Urothelium cell line (cell line): Measurements from ENCODE around the gene CCSER2.
A peak's percentile ranks its signal among the peaks of the same experiment; 100 is the strongest.
"Not testable (repeated sequence)": the region's sequence is repeated elsewhere in the genome, so short reads cannot be mapped to it uniquely, and the experiment has no call there.

ENCODE experiments used
- DNase-seq: peaks from one replicate; pipeline ENCODE4 v3.0.0; 2011; ENCODE audit warnings: low spot score, mixed read lengths
- FAIRE-seq: peaks from 2 replicates; lab custom pipeline; 2011; peaks lifted over from hg19 to GRCh38; lab: Jason Lieb, UNC

The CCSER2 gene

DNA sequence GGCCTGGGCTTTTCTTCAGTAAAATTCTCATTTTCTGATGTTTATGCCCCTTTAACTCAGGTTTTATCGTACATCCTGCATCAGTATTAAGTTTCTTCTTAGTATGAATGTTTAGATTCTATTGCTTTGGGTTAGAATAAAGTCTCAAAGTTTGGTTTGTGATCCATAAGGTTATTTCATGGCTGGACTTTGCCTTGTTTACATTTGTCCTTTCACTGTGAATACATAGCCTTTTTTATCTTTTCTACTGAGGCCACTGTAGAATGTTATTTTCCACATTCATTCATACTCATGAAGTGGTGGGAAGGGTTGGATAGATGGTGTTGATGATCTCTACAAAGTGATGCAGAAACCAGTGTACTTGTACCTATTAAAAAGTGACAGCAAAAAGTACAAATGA is 59.8 kb downstream of the CCSER2 start:
- FAIRE-seq: no peak

DNA sequence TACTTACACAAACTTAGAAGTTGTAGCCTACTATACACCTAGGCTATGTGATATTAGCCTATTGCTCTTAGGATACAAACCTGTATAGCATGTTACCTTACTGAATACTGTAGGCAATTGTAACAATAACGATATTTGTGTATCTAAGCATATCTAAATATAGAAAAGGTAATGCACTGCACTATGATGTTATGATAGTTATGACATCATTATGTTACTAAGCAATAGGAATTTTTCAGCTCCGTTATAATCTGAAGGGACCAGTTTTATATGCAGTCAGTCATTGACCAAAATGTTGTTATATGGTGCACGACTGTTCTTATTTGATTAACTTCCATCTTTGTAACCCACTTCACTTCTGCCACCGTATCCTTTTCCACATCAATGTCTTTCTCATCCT is 62.0 kb downstream of the CCSER2 start:
- no peak for DNase-seq
- FAIRE-seq: no peak

More for the DNA sequence above, 59.8 kb downstream of the CCSER2 start:
- DNase-seq: no peak

DNA sequence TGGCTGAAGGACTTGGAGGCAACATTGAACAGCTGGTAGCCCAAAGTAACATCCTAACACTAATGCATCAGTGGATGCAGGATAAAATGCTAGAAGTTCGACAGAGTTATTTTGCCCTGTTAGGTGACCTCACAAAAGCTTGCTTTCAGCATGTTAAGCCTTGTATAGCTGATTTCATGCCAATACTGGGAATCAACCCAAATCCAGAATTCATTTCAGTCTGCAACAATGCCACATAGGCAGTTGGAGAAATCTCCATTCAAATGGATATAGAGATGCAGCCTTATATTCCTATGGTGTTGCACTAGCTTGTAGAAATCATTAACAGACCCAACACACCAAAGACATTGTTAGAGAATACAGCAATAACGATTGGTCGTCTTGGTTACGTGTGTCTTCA is 62.9 kb downstream of the CCSER2 start:
- no peak for DNase-seq

DNA sequence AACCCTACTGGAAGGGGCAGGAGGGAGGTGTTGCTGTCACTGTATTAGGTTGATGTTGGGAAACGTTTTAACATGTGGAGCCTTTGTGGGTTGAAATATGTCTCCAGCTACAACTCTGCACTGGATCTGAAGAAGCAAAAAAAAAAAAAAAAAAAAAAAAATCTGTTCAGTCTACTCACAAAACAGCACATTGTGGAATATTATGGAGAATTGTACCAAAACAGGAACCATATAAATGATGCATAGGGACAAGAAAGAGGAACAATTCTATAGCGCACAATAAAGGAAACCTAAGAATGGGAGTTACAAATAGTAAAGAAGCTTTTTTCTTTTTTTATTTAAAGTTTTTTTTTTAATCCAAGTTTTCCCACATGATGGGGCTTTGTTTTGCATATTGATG is 63.8 kb downstream of the CCSER2 start:
- DNase-seq: no peak
- FAIRE-seq: no peak

More for the DNA sequence above, 62.9 kb downstream of the CCSER2 start:
- peak; percentile 48 for FAIRE-seq

DNA sequence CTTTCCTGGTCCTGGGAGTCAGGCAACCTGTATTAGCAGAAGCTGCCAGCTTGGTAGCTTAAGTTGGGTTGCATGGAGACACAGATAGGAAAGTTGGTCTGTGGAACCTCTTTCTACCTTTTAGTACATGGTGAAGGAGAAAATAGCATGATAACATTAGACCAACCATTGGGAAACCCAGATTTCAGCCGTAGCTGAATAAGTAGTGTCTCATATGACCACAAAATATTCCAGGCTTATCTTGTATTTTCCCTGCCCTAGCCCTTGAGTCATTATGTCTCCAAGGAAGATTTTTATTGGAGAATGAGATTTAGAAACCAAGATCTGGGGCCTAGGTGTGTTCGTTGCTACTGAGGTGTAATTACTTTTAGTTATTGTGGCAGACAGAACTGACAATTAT is 67.2 kb downstream of the CCSER2 start:
- DNase-seq: no peak
- FAIRE-seq: no peak

DNA sequence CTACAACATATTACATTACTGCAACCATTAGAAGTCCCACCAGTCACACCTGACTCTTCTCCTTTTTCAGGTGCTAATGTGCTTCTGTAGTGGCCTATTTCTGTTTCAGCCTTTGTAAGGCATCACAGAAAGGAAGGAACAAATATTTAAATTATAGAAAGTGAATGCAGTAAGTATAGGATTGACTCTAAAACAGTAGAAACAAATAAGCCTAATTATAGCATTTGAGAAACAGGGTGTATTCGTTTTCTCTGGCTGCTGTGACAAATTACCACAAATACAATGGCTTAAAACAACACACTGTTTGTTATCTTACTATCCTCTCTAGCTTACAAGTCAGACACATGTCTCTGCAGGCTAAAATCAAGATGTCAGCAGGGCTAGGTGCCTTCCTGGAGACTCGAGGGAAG is 69.4 kb downstream of the CCSER2 start:
- FAIRE-seq (no peak), DNase-seq (no peak)

DNA sequence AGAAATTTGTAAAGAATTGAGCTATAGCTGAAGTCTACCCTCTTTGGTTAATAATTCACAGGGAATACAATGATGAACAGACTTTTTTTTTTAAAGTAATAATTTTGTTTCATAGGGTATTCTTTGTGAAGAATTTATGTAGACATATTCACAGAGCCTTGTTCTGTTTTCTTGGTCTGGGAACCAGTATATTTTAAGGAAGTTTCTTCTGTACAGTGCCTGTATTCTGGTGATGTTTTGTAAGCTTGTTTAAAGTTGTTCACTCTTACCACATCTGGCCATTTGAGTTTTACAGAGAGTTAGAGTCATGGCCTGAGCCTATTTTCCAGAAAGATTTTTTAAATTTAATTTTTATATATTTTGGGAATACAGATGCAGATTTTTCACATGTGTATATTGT is 70.3 kb downstream of the CCSER2 start:
- no peak for FAIRE-seq
- DNase-seq: no peak

DNA sequence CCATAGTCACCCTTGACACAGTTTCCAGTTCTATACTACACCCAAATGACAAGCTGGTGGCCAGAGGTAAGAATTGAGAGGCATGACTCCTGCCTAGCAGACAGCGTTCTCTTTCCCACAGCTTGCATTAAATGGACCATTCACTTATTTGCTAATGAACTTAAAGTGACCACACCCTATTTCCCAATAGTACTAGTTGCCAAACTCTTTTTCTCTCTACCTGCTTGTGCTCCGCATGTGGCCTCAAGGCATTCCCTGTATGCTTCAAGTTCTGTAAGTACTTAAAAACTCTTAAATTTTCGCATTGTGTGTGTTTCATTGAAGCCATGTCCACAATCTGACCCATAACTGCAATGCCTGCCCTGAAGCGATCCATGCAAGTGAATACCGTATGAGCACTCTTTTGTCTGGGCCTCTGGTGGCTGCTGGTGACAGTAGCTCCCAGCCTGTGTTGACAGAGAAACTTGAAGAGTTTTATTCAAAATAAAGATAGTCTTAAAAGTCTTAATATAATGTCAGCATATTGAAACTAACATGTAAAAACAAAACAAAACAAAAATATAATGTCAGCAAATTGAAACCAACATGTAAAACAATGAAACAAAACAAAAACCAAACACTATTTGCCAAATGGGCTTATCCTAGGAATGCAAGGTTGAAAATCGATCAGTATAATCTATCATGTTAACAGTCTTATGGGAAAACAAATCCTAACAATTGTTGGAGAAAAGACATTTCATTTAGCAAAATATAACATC is 73.6 kb downstream of the CCSER2 start:
- no peak for DNase-seq
- FAIRE-seq: no peak

DNA sequence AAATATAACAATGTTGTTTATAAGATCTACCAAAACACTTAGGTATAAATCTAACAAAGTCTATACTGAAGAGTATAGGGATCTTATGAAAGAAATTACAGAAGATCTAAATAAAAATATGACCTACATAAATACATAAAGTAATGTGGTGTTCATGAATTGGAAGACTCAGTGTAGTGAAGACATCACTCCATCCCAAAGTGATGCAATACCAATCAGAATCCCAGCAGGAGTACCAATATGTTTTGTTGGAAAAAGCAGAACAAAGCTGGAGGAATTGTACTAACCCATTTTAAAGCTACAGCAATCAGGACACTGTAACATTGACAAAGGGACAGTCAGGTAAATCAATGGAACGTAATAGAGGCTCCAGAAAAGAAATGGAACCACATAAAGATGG is 76.4 kb downstream of the CCSER2 start:
- DNase-seq (no peak), FAIRE-seq (no peak)

DNA sequence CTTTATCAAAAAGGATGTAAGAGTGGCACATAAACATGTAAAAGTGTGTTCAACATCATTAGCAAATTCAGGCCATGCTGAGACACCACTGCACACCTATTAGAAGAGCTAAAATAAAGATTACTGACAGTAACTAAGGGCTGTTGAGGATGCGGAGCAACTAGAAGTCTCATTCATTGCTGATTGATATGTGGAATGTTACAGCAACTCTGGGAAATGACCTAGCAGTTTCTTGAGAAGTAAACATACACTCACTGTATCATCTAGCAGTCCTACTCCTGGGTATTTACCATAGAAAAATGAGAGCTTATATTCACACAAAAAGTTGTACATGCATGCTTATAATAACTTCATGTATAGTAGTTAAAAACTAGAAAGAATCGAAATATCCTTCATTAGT is 77.3 kb downstream of the CCSER2 start:
- DNase-seq: no peak
- no peak for FAIRE-seq

DNA sequence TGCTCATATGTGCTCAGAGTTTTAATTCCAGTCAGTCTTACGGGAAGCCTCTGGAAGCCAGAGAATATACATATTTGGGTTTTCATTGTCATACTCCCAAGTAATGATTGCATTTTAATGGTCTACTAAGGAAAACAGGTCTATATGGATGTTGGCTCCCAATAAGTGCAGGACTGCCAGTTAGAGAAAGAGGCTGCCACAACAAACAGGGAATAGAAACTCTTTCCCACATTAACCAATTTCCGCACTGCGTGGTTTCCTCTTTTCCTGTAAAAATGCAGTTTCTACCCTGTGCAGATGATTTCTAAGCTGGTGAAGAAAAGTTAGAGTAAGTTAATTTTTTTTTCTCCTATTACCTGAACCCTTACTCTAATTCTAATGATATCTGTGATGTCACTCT is 78.2 kb downstream of the CCSER2 start:
- no peak for FAIRE-seq
- DNase-seq: no peak

DNA sequence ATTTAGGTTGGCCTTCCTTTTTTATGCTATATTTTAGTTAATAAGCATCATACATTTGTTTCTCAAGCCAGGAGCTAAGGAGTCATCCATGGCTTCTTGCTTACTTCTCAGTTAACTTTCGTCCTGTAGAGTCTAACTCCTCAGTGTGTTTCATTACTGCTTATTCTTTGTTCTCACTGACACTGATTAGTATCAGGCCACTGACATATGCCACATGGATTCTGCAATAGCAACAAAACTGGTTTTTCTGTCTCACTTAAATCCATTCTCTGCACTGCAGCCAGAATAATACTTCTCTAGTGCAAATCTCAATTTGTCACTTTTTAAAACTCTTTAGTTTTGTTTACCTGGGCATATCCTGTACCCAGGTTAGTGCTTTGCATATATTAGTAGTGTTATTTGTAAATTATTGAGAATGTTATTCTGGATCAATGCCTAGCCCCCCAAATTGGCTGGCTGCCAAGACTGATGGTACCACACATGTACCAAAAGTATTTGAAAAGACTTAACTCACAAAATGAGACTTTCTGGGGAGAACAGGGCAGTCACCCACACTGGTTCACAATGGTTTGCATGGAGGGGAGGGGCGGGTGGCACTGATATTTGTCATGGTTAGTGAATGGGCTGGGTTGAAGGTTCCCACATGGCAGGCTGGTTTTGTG is 79.1 kb downstream of the CCSER2 start:
- no peak for FAIRE-seq
- DNase-seq: no peak

DNA sequence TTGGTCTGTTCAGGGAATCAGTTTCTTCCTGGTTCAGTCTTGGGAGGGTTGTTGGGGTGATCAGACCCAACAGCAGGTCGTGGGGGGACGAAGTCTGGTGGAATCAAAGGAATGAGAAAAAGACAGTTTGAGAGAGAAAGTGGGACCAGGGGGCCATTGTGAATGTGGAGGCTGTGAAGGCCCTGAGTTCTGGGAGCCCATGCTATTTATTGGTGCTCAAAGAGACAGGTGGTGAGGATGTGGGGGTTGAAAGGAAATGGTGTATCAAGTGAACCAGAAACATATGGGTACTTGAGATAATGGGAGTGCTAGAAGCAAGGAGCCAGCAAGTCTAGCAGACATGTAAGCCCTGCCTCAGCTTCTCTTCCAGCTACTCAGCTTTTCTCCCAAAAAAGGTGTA is 84.1 kb downstream of the CCSER2 start:
- FAIRE-seq: no peak
- no peak for DNase-seq

DNA sequence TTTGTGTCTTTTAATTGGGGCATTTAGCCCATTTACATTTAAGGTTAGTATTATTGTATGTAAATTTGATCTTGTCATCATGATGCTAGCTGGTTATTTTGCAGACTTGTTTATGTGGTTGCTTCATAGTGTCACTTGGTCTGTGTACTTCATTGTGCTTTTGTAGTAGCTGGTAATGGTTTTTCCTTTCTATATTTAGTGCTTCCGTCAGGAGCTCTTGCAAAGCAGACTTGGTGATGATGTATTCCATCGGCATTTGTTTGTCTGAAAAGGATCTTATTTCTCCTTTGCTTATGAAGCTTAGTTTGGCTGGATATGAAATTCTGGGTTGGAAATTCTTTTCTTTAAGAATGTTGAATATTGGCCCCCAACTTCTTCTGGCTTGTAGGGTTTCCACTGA is 85.7 kb downstream of the CCSER2 start:
- FAIRE-seq, DNase-seq: not testable (repeated sequence)

DNA sequence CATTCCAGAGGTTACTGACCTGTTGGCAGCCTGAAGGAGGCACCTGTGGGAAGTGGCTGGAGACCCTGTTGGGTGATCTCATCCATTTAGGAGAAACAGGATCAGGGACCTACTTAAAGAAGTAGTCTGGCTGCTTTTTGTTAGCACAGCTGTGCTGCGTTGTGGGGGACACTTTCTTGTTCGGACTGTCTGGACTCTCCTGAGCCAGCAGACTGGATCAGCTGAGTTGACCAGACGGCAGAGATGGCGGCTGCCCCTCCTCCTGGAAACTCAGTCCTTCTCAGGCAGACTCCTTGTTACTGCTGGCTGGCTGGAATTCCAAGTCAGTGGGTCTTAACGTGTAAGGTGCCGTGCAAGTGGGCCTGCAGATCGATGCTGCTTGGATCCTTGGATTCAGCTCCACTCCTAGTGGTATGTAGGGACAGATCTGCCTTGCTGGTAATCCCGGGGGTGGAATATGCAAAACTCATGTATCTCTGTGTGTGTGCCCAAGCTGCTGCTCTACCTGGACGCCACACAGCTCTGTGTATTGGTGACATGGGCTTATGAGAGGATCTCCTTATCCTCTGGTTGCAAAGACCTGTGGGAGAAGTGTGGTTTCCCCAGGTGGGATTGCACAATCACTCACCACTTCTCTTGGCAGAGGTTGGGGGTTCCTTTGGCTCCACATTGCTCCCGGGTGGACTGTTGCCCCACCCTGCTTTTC is 87.3 kb downstream of the CCSER2 start:
- FAIRE-seq: no peak
- DNase-seq: no peak

DNA sequence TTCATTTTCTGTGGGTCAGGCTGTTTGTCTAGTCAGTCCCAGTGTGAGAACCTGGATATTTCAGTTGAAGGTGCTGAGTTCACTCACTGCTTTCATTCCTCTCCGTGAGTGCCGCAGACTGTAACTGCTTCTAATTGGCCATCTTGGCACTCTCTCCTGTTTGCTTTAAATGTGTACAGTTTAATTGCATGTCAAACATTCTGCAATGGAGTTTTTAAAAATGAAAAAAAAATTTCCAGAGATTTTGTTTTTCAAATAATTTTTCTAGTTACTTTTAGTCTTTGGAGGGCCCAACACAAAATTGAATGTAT is 87.8 kb downstream of the CCSER2 start:
- no peak for DNase-seq

DNA sequence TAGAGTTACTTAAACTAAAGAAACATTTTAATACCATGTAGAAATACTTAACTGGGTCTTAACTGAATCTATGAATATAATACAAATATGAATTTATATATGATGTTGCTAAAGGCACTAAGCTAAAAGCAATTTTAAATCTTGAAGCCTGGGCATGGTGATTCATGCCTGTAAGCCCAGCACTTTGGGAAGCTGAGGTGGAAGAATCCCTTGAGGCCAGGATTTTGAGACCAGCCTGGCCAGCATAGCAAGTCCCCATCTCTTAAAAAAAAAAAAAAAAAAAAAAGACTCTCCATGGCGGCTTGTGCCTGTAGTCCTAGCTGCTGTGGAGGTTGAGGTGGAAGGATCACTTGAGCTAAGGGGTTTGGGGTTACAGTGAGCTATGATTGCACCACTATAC is 95.3 kb downstream of the CCSER2 start:
- DNase-seq (no peak), FAIRE-seq (no peak)

More for the DNA sequence above, 87.8 kb downstream of the CCSER2 start:
- no peak for FAIRE-seq

DNA sequence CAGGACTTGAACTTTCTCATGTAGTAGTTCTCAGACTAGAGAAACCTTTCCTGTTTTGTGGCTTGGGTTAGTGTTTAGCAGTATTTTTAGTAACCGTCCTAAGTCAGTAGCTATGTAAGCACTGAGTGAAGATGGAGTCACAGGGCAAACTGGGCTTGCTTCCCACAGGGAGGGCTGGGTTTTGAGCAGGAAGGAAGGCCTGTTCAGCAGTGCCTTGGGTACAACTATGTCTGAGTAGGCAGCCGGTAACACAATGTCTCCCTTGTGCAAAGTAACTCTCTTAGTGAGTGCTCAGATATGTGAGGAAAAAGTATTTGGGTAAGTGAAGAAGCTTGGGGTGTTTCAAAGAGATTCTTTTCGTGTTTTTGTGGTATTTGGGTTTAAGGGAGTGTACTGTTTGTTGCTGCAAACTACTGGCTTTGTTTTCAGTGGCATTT is 96.4 kb downstream of the CCSER2 start:
- FAIRE-seq: no peak
- peak; percentile 68 for DNase-seq

DNA sequence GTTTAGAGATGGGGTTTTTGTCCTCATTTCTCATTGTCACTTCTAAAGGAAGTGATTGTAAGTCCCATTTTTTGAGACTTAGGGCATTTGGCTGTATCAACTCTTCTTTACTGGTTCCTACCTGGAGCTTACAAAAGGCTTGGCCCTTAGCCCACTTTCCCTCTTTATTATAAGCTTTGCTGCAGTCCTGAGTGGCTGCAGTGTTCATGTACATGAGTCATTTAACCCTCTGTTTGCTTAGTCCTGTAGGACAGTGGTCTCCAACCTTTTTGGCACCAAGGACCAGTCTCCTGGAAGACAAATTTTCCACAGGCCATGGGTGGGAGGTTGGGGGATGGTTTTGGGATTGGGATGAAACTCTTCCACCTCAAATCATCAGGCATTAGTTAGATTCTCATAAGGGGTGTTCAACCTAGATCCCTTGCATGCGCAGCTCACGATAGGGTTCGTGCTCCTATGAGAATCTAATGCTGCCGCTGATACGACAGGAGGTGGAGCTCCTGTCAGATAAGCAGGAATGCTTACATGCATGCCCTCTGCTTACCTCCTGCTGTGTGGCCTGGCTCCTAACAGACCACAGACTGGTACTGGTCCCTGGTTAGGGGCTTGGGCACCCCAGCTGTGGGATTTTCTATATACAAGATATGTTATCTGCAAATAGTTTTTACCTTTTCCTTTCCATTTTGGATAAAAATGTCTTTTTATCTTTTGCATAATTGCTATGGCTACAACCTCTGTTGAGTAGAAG is 99.7 kb downstream of the CCSER2 start:
- DNase-seq (no peak), FAIRE-seq (no peak)

DNA sequence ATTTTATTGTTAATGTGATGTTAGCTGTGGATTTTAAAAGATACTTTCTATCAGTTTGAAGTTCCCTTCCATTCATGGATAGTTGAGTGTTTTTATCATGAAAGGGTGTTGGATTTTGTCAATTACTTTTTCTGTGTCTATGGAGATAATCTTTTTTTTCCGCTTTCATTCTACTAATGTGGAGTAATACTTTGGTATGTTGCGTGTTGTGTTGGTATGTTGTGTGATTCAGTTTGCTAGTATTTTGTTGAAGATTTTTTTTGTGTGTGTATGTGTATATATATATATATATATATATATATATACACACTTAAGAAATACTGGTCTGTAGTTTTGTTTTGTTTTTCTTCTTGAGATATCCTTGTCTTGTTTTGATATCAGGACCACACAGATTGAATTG is 100.3 kb downstream of the CCSER2 start:
- no peak for FAIRE-seq
- DNase-seq: no peak

DNA sequence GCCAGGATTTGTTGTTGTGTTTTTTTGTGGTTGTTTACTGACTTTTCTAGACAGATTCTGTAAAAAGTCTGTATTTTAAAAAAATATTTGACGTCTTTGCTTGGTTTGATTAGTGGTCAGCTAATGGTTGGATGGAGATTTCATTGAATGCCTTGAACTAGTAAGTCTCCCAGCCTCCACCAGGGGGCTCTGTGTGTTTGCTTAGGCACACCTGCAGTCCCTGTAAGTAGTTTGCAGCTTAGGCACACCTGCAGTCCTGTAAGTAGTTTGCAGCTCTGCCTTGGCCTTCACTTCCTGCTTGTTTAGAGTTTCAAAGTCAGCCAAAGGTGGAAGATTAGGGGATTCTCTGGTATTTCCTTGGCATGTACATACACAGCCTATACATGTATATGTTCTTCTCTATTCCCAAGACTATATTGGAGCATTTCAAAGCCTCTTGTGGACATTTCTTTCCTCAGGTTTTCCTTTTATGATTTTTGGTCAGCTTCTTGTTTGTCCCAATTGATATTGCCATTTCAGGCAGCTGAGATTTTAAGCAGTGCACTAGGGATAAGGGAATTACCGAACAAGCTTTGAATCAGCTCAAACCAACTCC is 101.6 kb downstream of the CCSER2 start:
- no peak for FAIRE-seq
- peak; percentile 48 for DNase-seq
